ENCODE results near the gene FBXO10. TPM values are rescaled to one million over a fixed set of nuclear protein-coding genes. Genes with fewer than 3 reads are reported as not detected.

The FBXO10 gene
- total and polyA plus RNA-seq, 2 of the 4 experiments (the other 2 are of a cell fraction), result 6.6 to 6.7 TPM

DNA sequence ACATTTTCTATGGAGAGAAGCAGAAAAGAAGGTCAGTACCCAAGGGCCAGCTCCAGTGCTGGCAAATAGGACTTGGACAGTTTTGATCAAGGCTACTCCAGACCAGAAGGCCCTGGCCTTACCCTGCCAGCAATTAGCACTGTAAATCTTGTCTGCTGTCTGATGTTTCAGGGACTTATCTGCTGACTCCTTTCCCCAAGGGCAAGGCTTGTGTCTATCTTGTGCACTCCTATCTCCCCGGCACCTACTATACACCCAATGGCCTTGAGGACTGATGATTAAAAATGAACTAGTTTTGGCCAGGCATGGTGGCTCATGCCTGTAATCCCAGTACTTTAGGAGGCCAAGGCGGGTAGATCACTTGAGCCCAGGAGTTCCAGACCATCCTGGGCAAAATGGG is 53.2 kb downstream of the FBXO10 start (continued):
- TF ChIP-seq MXI1 (IDR thresholded peaks at IDR 0.05; ENCODE audit: borderline replicate concordance, low read depth, low read length), result no peak

DNA sequence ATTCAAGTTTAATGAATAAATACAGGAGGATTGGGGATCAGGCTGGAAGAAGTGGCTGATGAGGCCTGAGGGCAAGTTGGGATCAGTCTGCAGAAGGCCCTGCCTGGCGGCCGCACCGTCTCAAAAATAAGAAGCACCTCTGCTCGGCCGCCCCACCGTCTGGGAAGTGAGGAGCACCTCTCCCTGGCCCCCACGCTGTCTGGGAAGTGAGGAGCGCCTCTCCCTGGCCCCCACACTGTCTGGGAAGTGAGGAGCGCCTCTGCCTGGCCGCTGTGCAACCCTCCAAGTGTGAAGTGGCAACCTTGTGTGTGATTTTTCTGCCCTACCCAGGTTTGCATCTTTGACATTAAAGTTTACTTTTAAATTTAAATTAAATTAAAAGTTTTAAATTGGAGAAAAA is 55.1 kb downstream of the FBXO10 start:
- in situ Hi-C loops (cut with MboI; ENCODE audit: low sequenced_read_pairs), result no loop called here
- 80% methylated on average over 1 of the region's 10 CpGs; no CpG with 5 or more reads in 1 of the 2 experiments for WGBS, 2 experiments (ENCODE audit: extremely low coverage in 2 of 2, insufficient read length in 1 of 2)
- Histone ChIP-seq H3K18ac (ENCODE audit: low read depth, low read length) (no peak overlapping the region), H4K20me1 (ENCODE audit: insufficient read depth, low read length) (no peaks in the 10 kb centered on the region), H3K56ac (ENCODE audit: extremely low read depth, insufficient read depth, low read length) (no peak overlapping the region), H3K79me1 (ENCODE audit: low read depth in 1 of 2, low read length in 2 of 2) (no peaks in the 10 kb centered on the region), H2BK20ac (ENCODE audit: low read depth, low read length) (no peak overlapping the region), H3K4me3 (ENCODE audit: insufficient read depth, low read depth, low read length) (no peak overlapping the region), H3K4ac (ENCODE audit: low read depth, low read length) (no peak overlapping the region), H2AK9ac (replicated peaks; ENCODE audit: low read depth, low read length, poor library complexity) (no peak overlapping the region), H3K36me3 (ENCODE audit: control insufficient read depth, insufficient read depth, low read length) (peaks cover 34% of the 10 kb centered on the region), H3K27me3 (ENCODE audit: control insufficient read depth, insufficient read depth, low read length) (no peaks in the 10 kb centered on the region), H2AK5ac (ENCODE audit: low read depth, low read length) (no peak overlapping the region), H4K5ac (ENCODE audit: low read depth, low read length) (no peak overlapping the region), H3K4me1 (ENCODE audit: control insufficient read depth, insufficient read depth, low read length) (no peaks in the 10 kb centered on the region), H3K4me2 (ENCODE audit: low read depth, low read length) (no peak overlapping the region), H2BK120ac (ENCODE audit: low read depth, low read length) (no peak overlapping the region), H3K9me3 (ENCODE audit: control insufficient read depth, insufficient read depth, low read length) (no peaks in the 10 kb centered on the region), H4K91ac (ENCODE audit: insufficient read depth, low read depth, low read length) (no peak overlapping the region), H2BK15ac (ENCODE audit: low read depth, low read length) (no peak overlapping the region), H3K9me1 (ENCODE audit: insufficient read depth, low read length) (0 out of 2 replicates have a peak, but pooled peaks cover 6% of the 10 kb centered on the region), H2AFZ (replicated peaks; ENCODE audit: low read length, poor library complexity) (no peak overlapping the region), H3K27ac (ENCODE audit: insufficient read depth, low read length) (no peak overlapping the region), H4K8ac (ENCODE audit: low read depth in 2 of 2, low read length in 2 of 2) (no peak overlapping the region), H3K14ac (replicated peaks; ENCODE audit: low read depth, low read length) (no peak overlapping the region), H3K23ac (ENCODE audit: low read depth, low read length) (no peak overlapping the region), H2BK5ac (ENCODE audit: low read depth, low read length, poor library complexity, severe bottlenecking) (no peak overlapping the region), H3K9ac (ENCODE audit: low read depth, low read length) (no peak overlapping the region)
- no peak for TF ChIP-seq RFX5 (IDR thresholded peaks at IDR 0.05; ENCODE audit: low read depth, low read length)
- TF ChIP-seq FOS (IDR thresholded peaks at IDR 0.05; ENCODE audit: low read depth, low read length), result no peak
- no peak for TF ChIP-seq MXI1 (IDR thresholded peaks at IDR 0.05; ENCODE audit: borderline replicate concordance, low read depth, low read length)
- TF ChIP-seq, protein P1, sequence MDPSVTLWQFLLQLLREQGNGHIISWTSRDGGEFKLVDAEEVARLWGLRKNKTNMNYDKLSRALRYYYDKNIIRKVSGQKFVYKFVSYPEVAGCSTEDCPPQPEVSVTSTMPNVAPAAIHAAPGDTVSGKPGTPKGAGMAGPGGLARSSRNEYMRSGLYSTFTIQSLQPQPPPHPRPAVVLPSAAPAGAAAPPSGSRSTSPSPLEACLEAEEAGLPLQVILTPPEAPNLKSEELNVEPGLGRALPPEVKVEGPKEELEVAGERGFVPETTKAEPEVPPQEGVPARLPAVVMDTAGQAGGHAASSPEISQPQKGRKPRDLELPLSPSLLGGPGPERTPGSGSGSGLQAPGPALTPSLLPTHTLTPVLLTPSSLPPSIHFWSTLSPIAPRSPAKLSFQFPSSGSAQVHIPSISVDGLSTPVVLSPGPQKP (IDR thresholded peaks at IDR 0.05; ENCODE audit: borderline replicate concordance, low read depth, low read length), result no peak
- no peak for TF ChIP-seq NFE2L2 (IDR thresholded peaks at IDR 0.05; ENCODE audit: low read depth, low read length)
- no peak for TF ChIP-seq SMC3 (IDR thresholded peaks at IDR 0.05; ENCODE audit: low read depth, low read length)
- no peak for TF ChIP-seq MAFK (IDR thresholded peaks at IDR 0.05; ENCODE audit: low read depth, low read length)
- TF ChIP-seq, protein P2, sequence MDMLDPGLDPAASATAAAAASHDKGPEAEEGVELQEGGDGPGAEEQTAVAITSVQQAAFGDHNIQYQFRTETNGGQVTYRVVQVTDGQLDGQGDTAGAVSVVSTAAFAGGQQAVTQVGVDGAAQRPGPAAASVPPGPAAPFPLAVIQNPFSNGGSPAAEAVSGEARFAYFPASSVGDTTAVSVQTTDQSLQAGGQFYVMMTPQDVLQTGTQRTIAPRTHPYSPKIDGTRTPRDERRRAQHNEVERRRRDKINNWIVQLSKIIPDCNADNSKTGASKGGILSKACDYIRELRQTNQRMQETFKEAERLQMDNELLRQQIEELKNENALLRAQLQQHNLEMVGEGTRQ (IDR thresholded peaks at IDR 0.05; ENCODE audit: low read depth, low read length), result no peak
- no TSS peak for BruUV-seq (replicated peaks)
- dilution Hi-C loops (cut with HindIII; ENCODE audit: low sequenced_read_pairs, unreplicated experiment), result no loop called here
- DNase-seq (no peak), ATAC-seq (ENCODE audit: low read depth) (no peak)
- intact Hi-C loops (cut with micrococcal nuclease), result no loop called here
- ChIA-PET POLR2A (ENCODE audit: unreplicated experiment) (no interaction called here), CTCF (no interaction called here)

Measured in IMR-90 (cell line).